A549 (cell line): Measurements from ENCODE around the gene SMARCA4. TPM values are rescaled to one million over a fixed set of nuclear protein-coding genes. Genes with fewer than 3 reads are reported as not detected.

Experiments used
- ATAC-seq, 2 experiments: fragments of 200-7000 bp in 1 of 2; fragments of >200 bp in 1 of 2; cut with Nextera tagmentation in 1 of 2; cut with Tn5 transposase in 1 of 2; 3 replicates each; pipeline versions ENCODE4 v1.8.0 to v1.9.1; 2018 to 2020; ENCODE audit warnings: mild to moderate bottlenecking in 1 of 2, moderate library complexity in 1 of 2
- CTCF ChIA-PET: fragments of 300-600 bp; sonication (Branson Sonifier 250); formaldehyde crosslinking; extraction: SDS; loops from one replicate; lab custom pipeline; 2021; ENCODE audit warnings: antibody characterized with exemption, inconsistent platforms; lab: Yijun Ruan, JAX
- POLR2A ChIA-PET: fragments of 350-600 bp; formaldehyde crosslinking; extraction: SDS; loops from one replicate; lab custom pipeline; 2021; ENCODE audit warnings: antibody characterized with exemption, inconsistent platforms; lab: Yijun Ruan, JAX
- DNase-seq, 2 experiments: peaks; one replicate each; pipeline versions ENCODE4 v3.0.0 to v3.0.0-alpha.2; 2011 to 2016; ENCODE audit warnings: low read depth in 1 of 2, low spot score in 1 of 2
- FAIRE-seq: peaks from 2 replicates; lab custom pipeline; 2011; peaks lifted over from hg19 to GRCh38; lab: Jason Lieb, UNC
- H3K27ac ChIP-seq, 2 experiments: fragments of >200 bp; sonication (Bioruptor Twin); formaldehyde crosslinking; 3 replicates each; pipeline ENCODE4 v1.5.1; 2016 to 2017
- H3K4me1 ChIP-seq: fragments of >200 bp; sonication (Bioruptor Twin); formaldehyde crosslinking; 3 replicates; pipeline ENCODE4 v1.6.1; 2016
- H3K4me2 ChIP-seq: fragments of >200 bp; sonication (Bioruptor Twin); formaldehyde crosslinking; 3 replicates; pipeline ENCODE4 v1.6.1; 2016
- H3K4me3 ChIP-seq: fragments of >200 bp; sonication (Bioruptor Twin); formaldehyde crosslinking; 3 replicates; pipeline ENCODE4 v1.5.1; 2016
- H3K9me3 ChIP-seq: fragments of >200 bp; sonication (Bioruptor Twin); formaldehyde crosslinking; 3 replicates; pipeline ENCODE4 v1.6.1; 2016
- BHLHE40 ChIP-seq: IDR thresholded peaks from 2 replicates; pipeline ENCODE4 v1.6.1; 2012; ENCODE audit warnings: low read depth, low read length, inconsistent platforms
- CBX2 ChIP-seq: fragments of 200-600 bp; sonication (generic); IDR thresholded peaks from 2 replicates; pipeline ENCODE4 v1.6.1; 2016; ENCODE audit warnings: low read depth, mild to moderate bottlenecking, borderline replicate concordance
- CHD2 ChIP-seq: fragments of 150-350 bp; IDR thresholded peaks from 2 replicates; pipeline ENCODE4 v1.6.1; 2014; ENCODE audit warnings: low read length; ENCODE audit not compliant: partially characterized antibody
- CHD4 ChIP-seq: fragments of 200-600 bp; sonication (generic); IDR thresholded peaks from 2 replicates; pipeline ENCODE4 v1.6.1; 2016; ENCODE audit warnings: antibody characterized with exemption, mild to moderate bottlenecking, borderline replicate concordance
- EHF ChIP-seq: fragments of 250-450 bp; sonication (Bioruptor Pico); IDR thresholded peaks from 2 replicates; pipeline ENCODE4 v1.5.0; 2020; ENCODE audit warnings: mild to moderate bottlenecking
- ESRRA ChIP-seq: fragments of 150-350 bp; IDR thresholded peaks from 2 replicates; pipeline ENCODE4 v1.6.1; 2014; ENCODE audit warnings: mild to moderate bottlenecking, low read length, borderline replicate concordance
- FOSB ChIP-seq: fragments of 250-450 bp; sonication (Bioruptor Pico); IDR thresholded peaks from 2 replicates; pipeline ENCODE4 v1.5.0; 2020; ENCODE audit warnings: mild to moderate bottlenecking, moderate library complexity
- FOXS1 ChIP-seq: fragments of 250-450 bp; sonication (Bioruptor Pico); IDR thresholded peaks from 2 replicates; pipeline ENCODE4 v1.5.0; 2020; ENCODE audit warnings: mild to moderate bottlenecking, moderate library complexity
- GATA3 ChIP-seq: IDR thresholded peaks from 2 replicates; pipeline ENCODE4 v1.6.1; 2012; ENCODE audit warnings: borderline replicate concordance
- HDAC2 ChIP-seq: fragments of 200-600 bp; sonication (generic); IDR thresholded peaks from 2 replicates; pipeline ENCODE4 v1.6.1; 2016
- HEYL ChIP-seq: fragments of 250-450 bp; sonication (Bioruptor Pico); IDR thresholded peaks from 2 replicates; pipeline ENCODE4 v1.8.0; 2021; ENCODE audit warnings: mild to moderate bottlenecking, moderate library complexity
- HOXB13 ChIP-seq: fragments of 250-450 bp; sonication (Bioruptor Pico); IDR thresholded peaks from 2 replicates; pipeline ENCODE4 v1.5.0; 2020; ENCODE audit warnings: low read depth, mild to moderate bottlenecking, moderate library complexity
- HOXB5 ChIP-seq: fragments of 250-450 bp; sonication (Bioruptor Pico); IDR thresholded peaks from 2 replicates; pipeline ENCODE4 v1.5.0; 2020; ENCODE audit warnings: mild to moderate bottlenecking, moderate library complexity
- JUNB ChIP-seq: fragments of >200 bp; sonication (Bioruptor Twin); formaldehyde crosslinking; IDR thresholded peaks from 2 replicates; pipeline ENCODE4 v1.6.1; 2016
- NR3C1 ChIP-seq: fragments of >200 bp; sonication (Bioruptor Twin); formaldehyde crosslinking; IDR thresholded peaks from 3 replicates; pipeline ENCODE4 v1.6.1; 2017
- PHF8 ChIP-seq: fragments of 200-600 bp; sonication (generic); IDR thresholded peaks from 2 replicates; pipeline ENCODE4 v1.6.1; 2016; ENCODE audit warnings: low read depth, mild to moderate bottlenecking, antibody characterized with exemption, moderate library complexity, borderline replicate concordance
- RAD21 ChIP-seq, 2 experiments: fragments of >200 bp in 1 of 2; sonication (Bioruptor Twin) in 1 of 2; formaldehyde crosslinking in 1 of 2; IDR thresholded peaks in 1 of 2; conservative IDR thresholded peaks in 1 of 2; 2 replicates in 1 of 2; 3 replicates in 1 of 2; pipeline ENCODE4 v1.6.1; 2012 to 2018; ENCODE audit warnings: inconsistent platforms in 1 of 2
- RARB ChIP-seq: fragments of 250-450 bp; sonication (Bioruptor Pico); IDR thresholded peaks from 2 replicates; pipeline ENCODE4 v1.8.0; 2021; ENCODE audit warnings: mild to moderate bottlenecking, moderate library complexity
- RFX5 ChIP-seq: fragments of 450-650 bp; IDR thresholded peaks from 2 replicates; pipeline ENCODE4 v1.7.1; 2014; ENCODE audit warnings: antibody characterized with exemption, mild to moderate bottlenecking, moderate library complexity
- SMC3 ChIP-seq: fragments of >200 bp; sonication (Bioruptor Twin); formaldehyde crosslinking; IDR thresholded peaks from 3 replicates; pipeline ENCODE4 v1.6.1; 2018; ENCODE audit warnings: inconsistent platforms
- SREBF2 ChIP-seq: fragments of 450-650 bp; IDR thresholded peaks from 2 replicates; pipeline ENCODE4 v1.6.1; 2014; ENCODE audit warnings: mild to moderate bottlenecking, moderate library complexity
- TP53 ChIP-seq: fragments of 250-450 bp; sonication (Bioruptor Pico); IDR thresholded peaks from 2 replicates; pipeline ENCODE4 v1.5.0; 2021; ENCODE audit warnings: mild to moderate bottlenecking, moderate library complexity
- ZC3H11A ChIP-seq: fragments of 450-650 bp; IDR thresholded peaks from 2 replicates; pipeline ENCODE4 v1.6.1; 2014; ENCODE audit warnings: antibody characterized with exemption, mild to moderate bottlenecking
- ZNF302 ChIP-seq: fragments of 250-450 bp; sonication (Bioruptor Pico); IDR thresholded peaks from 2 replicates; pipeline ENCODE4 v1.9.0; 2021; ENCODE audit warnings: inconsistent platforms, mild to moderate bottlenecking, moderate library complexity
- ZSCAN20 ChIP-seq: fragments of 250-450 bp; sonication (Bioruptor Pico); IDR thresholded peaks from 2 replicates; pipeline ENCODE4 v1.8.0; 2022; ENCODE audit warnings: mild to moderate bottlenecking, moderate library complexity
- WGBS: methylation state at CpG from one replicate; pipeline ENCODE4 v1.1.6; 2017; ENCODE audit errors: missing lambda C conversion rate; 5-methylcytosine and 5-hydroxymethylcytosine counted together
- polyA plus RNA-seq, 4 experiments: library from polyadenylated mRNA; depleted of rRNA in 3 of 4; stranded (reverse); fragments of >200 nt; fragmentation: RNase III in 1 of 4; extraction: RNeasy Plus Mini Kit Qiagen cat#74134 plus additional on column Dnase treatment in 1 of 4; gene quantifications; 2 replicates in 3 of 4; 3 replicates in 1 of 4; pipeline ENCODE4 v1.2.3, GENCODE V29; 2011 to 2017
- TF ChIP-seq, protein P1 (sequence below): IDR thresholded peaks from 2 replicates; pipeline ENCODE4 v1.6.1; 2012; ENCODE audit warnings: low read depth, borderline replicate concordance
- TF ChIP-seq, protein P2 (sequence below): fragments of 150-350 bp; IDR thresholded peaks from 2 replicates; pipeline ENCODE4 v1.6.1; 2014; ENCODE audit warnings: low read depth, mild to moderate bottlenecking, low read length
- TF ChIP-seq, protein P3 (sequence below): IDR thresholded peaks from 2 replicates; pipeline ENCODE4 v1.6.1; 2012
- TF ChIP-seq, protein P4 (sequence below): fragments of 200-600 bp; sonication (generic); IDR thresholded peaks from 2 replicates; pipeline ENCODE4 v1.6.1; 2016; ENCODE audit warnings: antibody characterized with exemption, mild to moderate bottlenecking, moderate library complexity
- TF ChIP-seq, protein P5 (sequence below): fragments of 450-650 bp; IDR thresholded peaks from 2 replicates; pipeline ENCODE4 v1.6.1; 2014; ENCODE audit warnings: antibody characterized with exemption
- TF ChIP-seq, protein P6 (sequence below): fragments of >200 bp; sonication (Bioruptor Twin); formaldehyde crosslinking; IDR thresholded peaks from 3 replicates; pipeline ENCODE4 v1.6.1; 2016

SMARCA4 gene
- polyA plus RNA-seq, 2 of the 4 experiments (the other 2 are of a cell fraction): 8.1 to 11.9 TPM

DNA sequence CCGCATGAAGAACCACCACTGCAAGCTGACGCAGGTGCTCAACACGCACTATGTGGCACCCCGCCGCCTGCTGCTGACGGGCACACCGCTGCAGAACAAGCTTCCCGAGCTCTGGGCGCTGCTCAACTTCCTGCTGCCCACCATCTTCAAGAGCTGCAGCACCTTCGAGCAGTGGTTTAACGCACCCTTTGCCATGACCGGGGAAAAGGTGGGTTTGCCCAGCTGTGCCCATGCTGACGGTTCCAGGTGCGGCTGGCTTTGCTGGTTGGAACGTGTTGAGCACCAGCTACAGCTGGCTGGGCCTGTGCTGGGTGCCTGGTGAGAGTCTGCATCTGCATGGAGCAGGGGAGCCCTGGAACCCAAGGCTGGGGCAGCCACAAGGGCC, 60.9 kb downstream of the SMARCA4 start:
- no peak overlapping the region for H3K4me3 ChIP-seq
- ChIA-PET CTCF (interaction anchor here (2.2 to 3.8 kb wide), 2 partner anchors 14 to 80 kb away, joined by 8 to 17 read pairs; no protein-coding TSS in a partner anchor), POLR2A (no interaction called here)
- DNase-seq (no peak), ATAC-seq (no peak), FAIRE-seq (no peak)
- no peak overlapping the region for H3K27ac ChIP-seq
- H3K4me2 ChIP-seq: no peak overlapping the region
- no CpG with 5 or more reads among the region's 15 CpGs for WGBS
- no peaks in the 10 kb centered on the region for H3K4me1 ChIP-seq
- TF ChIP-seq PHF8 (no peak), EHF (CRISPR knock-in tag) (no peak), TP53 (CRISPR knock-in tag) (no peak), CBX2 (no peak), HDAC2 (no peak), HOXB13 (CRISPR knock-in tag) (no peak), NR3C1 (no peak), FOXS1 (CRISPR knock-in tag) (no peak), BHLHE40 (no peak), JUNB (no peak), CHD4 (no peak), ESRRA (no peak), ZSCAN20 (CRISPR knock-in tag) (no peak)
- TF ChIP-seq, protein P1, sequence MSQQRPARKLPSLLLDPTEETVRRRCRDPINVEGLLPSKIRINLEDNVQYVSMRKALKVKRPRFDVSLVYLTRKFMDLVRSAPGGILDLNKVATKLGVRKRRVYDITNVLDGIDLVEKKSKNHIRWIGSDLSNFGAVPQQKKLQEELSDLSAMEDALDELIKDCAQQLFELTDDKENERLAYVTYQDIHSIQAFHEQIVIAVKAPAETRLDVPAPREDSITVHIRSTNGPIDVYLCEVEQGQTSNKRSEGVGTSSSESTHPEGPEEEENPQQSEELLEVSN: no peak
- TF ChIP-seq, protein P2, sequence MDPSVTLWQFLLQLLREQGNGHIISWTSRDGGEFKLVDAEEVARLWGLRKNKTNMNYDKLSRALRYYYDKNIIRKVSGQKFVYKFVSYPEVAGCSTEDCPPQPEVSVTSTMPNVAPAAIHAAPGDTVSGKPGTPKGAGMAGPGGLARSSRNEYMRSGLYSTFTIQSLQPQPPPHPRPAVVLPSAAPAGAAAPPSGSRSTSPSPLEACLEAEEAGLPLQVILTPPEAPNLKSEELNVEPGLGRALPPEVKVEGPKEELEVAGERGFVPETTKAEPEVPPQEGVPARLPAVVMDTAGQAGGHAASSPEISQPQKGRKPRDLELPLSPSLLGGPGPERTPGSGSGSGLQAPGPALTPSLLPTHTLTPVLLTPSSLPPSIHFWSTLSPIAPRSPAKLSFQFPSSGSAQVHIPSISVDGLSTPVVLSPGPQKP: no peak
- TF ChIP-seq, protein P3, sequence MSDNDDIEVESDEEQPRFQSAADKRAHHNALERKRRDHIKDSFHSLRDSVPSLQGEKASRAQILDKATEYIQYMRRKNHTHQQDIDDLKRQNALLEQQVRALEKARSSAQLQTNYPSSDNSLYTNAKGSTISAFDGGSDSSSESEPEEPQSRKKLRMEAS: no peak
- TF ChIP-seq, protein P4, sequence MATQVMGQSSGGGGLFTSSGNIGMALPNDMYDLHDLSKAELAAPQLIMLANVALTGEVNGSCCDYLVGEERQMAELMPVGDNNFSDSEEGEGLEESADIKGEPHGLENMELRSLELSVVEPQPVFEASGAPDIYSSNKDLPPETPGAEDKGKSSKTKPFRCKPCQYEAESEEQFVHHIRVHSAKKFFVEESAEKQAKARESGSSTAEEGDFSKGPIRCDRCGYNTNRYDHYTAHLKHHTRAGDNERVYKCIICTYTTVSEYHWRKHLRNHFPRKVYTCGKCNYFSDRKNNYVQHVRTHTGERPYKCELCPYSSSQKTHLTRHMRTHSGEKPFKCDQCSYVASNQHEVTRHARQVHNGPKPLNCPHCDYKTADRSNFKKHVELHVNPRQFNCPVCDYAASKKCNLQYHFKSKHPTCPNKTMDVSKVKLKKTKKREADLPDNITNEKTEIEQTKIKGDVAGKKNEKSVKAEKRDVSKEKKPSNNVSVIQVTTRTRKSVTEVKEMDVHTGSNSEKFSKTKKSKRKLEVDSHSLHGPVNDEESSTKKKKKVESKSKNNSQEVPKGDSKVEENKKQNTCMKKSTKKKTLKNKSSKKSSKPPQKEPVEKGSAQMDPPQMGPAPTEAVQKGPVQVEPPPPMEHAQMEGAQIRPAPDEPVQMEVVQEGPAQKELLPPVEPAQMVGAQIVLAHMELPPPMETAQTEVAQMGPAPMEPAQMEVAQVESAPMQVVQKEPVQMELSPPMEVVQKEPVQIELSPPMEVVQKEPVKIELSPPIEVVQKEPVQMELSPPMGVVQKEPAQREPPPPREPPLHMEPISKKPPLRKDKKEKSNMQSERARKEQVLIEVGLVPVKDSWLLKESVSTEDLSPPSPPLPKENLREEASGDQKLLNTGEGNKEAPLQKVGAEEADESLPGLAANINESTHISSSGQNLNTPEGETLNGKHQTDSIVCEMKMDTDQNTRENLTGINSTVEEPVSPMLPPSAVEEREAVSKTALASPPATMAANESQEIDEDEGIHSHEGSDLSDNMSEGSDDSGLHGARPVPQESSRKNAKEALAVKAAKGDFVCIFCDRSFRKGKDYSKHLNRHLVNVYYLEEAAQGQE: no peak
- H3K9me3 ChIP-seq: no peaks in the 10 kb centered on the region

DNA sequence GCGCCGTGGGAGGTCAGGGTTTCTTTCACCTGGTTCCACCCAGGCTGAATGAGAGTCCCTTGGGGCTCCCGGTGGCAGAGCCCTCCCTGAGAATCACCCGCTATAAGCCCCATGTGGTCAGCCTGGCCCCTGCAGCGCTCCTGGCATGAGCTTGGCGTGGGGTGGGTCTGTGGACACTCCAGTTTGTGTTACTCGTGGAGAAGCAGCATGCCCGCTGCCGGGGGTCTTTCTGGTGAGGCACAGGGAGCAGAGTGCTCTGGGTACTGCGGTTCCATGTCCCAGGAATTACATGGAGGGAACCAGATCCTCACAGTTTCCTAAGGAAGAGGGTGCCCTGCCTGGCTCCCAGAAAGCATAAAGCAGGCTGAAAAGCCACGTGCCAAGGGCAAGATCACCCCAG, 62.2 kb downstream of the SMARCA4 start:
- no peak for DNase-seq
- 88% methylated on average over 6 of the region's 11 CpGs for WGBS
- POLR2A ChIA-PET: no interaction called here
- TF ChIP-seq HEYL (no peak), RAD21 (conservative IDR thresholded peaks at IDR 0.05 in 1 of 2, IDR thresholded peaks at IDR 0.05 in 1 of 2) (no peak), GATA3 (no peak), ZC3H11A (no peak), RFX5 (no peak), CHD2 (no peak), BHLHE40 (no peak), SREBF2 (no peak), ZSCAN20 (CRISPR knock-in tag) (no peak), SMC3 (no peak), FOSB (CRISPR knock-in tag) (no peak), HOXB5 (CRISPR knock-in tag) (no peak), RARB (no peak), ZNF302 (CRISPR knock-in tag) (no peak)
- TF ChIP-seq, protein P5, sequence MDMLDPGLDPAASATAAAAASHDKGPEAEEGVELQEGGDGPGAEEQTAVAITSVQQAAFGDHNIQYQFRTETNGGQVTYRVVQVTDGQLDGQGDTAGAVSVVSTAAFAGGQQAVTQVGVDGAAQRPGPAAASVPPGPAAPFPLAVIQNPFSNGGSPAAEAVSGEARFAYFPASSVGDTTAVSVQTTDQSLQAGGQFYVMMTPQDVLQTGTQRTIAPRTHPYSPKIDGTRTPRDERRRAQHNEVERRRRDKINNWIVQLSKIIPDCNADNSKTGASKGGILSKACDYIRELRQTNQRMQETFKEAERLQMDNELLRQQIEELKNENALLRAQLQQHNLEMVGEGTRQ: no peak
- TF ChIP-seq, protein P2: no peak
- TF ChIP-seq, protein P6, sequence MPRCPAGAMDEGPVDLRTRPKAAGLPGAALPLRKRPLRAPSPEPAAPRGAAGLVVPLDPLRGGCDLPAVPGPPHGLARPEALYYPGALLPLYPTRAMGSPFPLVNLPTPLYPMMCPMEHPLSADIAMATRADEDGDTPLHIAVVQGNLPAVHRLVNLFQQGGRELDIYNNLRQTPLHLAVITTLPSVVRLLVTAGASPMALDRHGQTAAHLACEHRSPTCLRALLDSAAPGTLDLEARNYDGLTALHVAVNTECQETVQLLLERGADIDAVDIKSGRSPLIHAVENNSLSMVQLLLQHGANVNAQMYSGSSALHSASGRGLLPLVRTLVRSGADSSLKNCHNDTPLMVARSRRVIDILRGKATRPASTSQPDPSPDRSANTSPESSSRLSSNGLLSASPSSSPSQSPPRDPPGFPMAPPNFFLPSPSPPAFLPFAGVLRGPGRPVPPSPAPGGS: no peak

More for the DNA sequence above, 62.2 kb downstream of the SMARCA4 start:
- CTCF ChIA-PET: interaction anchor here (0.7 to 3.8 kb wide), 2 partner anchors 12 to 79 kb away, joined by 4 to 17 read pairs; no protein-coding TSS in a partner anchor
- ATAC-seq (no peak), FAIRE-seq (no peak)
- no peak overlapping the region for H3K27ac ChIP-seq
- no peaks in the 10 kb centered on the region for H3K4me1 ChIP-seq
- no peak overlapping the region for H3K4me3 ChIP-seq
- no peak overlapping the region for H3K4me2 ChIP-seq
- H3K9me3 ChIP-seq: no peaks in the 10 kb centered on the region
